ENCODE measurements around the gene SULT2A1.
"Not testable (repeated sequence)": the region's sequence is repeated elsewhere in the genome, so short reads cannot be mapped to it uniquely, and the experiment has no call there.

The SULT2A1 gene

DNA sequence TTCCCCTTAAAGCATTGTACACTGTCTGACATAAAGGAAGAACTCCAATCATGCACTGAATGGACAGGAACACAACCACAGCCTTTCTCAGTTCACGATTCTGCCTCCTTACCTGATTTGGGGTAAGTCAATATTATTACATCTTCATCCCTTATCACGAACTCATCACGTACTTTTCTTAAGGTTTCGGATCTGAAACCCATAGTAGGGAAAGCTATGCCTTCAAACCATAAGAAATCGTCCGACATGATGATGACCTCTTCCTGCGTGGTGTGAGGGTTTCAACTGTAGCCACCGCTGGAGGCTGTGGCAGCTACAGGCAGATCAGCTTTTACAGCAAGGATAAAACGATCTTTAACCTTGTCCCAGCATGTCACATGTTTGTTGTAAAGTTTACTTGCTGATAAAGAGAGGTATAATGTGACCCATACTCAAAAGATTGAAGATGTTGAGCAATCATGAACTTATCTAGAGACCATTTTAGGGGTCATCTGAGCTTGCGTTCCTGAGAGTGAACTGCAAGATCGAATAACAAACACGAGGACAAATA, at the start of gene SULT2A1:
TSS of gene SULT2A1 (minus strand) at position 306 of the 550 bp plus-strand sequence. CDS start at position 248, 58 bp downstream.
- DNase-seq = no peak

- DNase-seq = not testable (repeated sequence)
Measured at GRCh38 chr19:47928581-47928980, 42.5 kb upstream of the SULT2A1 start.

DNA sequence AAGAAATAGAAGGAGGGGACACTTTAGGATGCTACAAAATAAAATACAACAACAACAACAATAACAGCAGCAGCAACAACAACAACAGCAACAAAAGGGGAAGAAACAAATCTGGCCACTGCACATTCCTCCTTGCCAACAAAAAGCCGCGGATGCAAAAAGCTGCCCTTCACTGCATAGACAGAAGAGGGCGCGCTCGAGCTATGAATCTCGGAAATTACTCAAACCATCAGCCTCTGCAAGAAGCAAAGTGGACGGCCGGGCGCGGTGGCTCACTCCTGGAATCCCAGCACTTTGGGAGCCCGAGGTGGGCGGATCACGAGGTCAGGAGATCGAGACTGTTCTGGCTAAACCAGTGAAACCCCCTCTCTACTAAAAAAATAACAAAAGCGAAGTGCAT, 34.0 kb upstream of the SULT2A1 start:
- DNase-seq = not testable (repeated sequence)

GRCh38 chr19:47910191-47910590, 24.1 kb upstream of the SULT2A1 start:
- DNase-seq = not testable (repeated sequence)

GRCh38 chr19:47909350-47909749, 23.2 kb upstream of the SULT2A1 start:
- peak; percentile 77 for DNase-seq

- DNase-seq = no peak
Measured at GRCh38 chr19:47901370-47901769, 15.3 kb upstream of the SULT2A1 start.

GRCh38 chr19:47899335-47899734, 13.2 kb upstream of the SULT2A1 start:
- DNase-seq = no peak

DNA sequence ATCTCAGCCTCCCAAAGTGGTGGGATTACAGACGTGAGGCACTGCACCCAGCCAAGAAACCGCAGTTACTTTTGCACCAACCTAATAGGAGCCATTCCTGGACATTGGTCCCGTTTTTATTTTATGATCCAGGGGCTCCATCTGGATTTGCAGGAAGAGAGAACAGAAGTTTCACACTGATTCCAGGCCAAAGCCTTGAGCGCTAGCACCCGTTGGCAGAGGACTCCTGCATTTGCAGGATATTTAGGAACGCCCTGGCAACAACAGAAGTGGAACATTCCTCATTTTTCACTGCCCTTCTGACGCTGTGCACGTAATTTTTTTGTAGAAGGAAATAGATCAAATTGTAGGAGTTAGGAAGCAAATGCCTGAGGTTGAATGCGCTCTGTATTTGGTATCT, 11.7 kb upstream of the SULT2A1 start:
- DNase-seq = no peak

- no peak for DNase-seq
Measured at GRCh38 chr19:47896773-47897172, 10.7 kb upstream of the SULT2A1 start.

DNA sequence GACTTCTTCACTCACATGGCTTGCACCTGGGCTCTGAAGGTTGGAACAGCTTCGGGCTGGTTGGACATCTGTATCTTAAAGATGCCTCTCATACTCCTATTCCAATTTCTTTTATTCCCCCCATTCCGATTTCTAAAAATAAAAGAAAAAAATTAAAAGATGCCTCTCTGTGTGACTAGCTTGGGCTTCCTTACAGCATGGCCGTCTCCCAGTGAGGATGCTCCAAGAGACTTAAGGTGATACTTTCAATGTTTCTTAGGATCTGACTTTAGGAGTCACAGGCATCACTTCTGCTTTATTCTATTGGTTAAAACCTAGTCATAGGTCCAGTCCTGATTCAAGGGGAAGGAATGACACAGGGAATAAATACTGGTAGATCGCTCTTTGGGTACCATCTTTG, 9.9 kb upstream of the SULT2A1 start:
- no peak for DNase-seq

DNA sequence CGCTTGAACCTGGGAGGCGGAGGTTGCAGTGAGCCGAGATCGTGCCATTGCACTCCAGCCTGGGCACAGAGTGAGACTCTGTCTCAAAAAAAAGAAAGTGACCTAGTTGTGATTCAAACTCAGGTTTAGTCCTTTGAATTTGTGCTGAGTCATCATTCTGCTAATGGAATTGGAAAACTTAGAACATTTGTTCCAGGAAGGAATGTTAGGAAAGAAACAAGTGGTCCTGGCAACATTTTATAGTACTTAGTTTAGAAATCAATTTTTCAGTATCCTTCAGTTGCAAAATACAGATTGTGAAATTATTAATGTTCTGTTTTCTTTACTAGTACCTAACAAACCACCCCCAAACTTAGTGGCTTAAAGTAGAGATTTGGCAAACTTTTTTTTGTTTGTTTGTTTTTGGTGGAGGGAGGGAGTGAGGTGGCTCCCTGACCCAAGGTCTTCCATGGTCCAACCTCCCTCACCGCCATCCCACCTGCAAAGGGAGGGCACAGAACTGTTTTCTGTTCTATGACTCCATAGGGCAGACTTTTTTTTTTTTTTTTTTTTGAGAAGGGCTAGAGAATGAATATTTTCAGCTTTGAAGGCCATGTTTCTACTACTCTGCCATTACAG, 9.2 kb upstream of the SULT2A1 start:
- DNase-seq = no peak

DNA sequence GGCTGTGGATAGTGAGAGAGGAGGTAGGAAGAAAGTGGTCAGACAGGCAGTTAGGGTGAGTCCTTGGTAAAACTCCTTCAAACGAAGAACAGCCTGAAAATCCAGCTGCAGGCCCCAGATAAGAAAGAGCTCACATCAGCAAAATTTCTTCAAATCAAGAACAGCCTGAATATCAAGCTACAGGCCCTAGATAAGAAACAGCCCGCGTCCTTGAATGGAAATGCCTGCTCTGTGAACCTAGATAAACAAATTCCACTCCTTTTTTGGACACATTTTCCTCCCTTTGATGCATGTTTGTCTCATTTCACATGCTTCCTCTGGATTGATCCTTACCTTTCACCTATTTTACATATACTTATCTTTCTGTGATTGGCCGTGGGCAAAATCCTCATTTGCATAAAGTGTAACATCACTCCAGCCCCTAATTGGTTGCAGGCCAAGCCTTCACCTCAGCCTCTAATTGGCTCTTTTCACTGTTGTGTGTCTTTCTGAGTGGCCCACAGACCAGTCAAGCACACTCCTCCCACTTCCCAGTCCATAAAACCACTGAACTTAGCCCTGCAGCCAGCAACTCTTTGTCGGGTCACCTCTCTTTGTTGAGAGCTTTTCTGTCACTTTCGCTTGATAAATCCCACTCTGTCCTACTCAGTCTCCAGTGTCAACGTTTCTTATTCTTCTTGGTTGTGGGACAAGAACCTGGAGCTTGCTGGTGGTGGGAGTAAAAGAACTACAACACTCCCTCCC, 6.0 kb upstream of the SULT2A1 start:
- DNase-seq = no peak

- no peak for DNase-seq
Measured at GRCh38 chr19:47891622-47891922, 5.5 kb upstream of the SULT2A1 start.

GRCh38 chr19:47890865-47891621, 4.9 kb upstream of the SULT2A1 start:
- DNase-seq = no peak

- DNase-seq = no peak
Measured at GRCh38 chr19:47885067-47885463, 1.1 kb downstream of the SULT2A1 start.

GRCh38 chr19:47882890-47883289, 3.2 kb downstream of the SULT2A1 start:
- no peak for DNase-seq

DNA sequence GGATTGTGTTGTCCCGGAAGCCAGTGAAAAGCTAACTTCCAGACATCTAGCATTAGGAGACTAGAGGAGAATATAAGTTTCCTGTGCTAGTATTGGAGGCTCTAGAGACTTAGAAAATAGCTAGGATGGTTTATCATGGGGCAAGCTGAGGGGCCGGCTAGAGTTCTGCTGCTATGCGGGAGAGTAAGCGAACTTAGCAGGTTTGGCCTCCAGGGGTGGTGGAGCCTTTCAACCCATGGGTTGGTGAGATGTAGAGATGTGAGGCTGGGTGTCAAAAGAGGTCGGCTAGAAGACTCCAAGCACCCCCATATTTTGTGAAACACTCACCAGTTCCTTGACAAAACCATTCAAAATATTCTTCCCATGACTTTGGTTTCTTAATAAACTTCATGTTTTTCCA, 4.4 kb downstream of the SULT2A1 start:
- DNase-seq = no peak

- not testable (repeated sequence) for DNase-seq
Measured at GRCh38 chr19:47879385-47879784, 6.7 kb downstream of the SULT2A1 start.

- no peak for DNase-seq
Measured at GRCh38 chr19:47878906-47879305, 7.2 kb downstream of the SULT2A1 start.

- no peak for DNase-seq
Measured at GRCh38 chr19:47865166-47865565, 20.9 kb downstream of the SULT2A1 start.

GRCh38 chr19:47863514-47863936, 22.6 kb downstream of the SULT2A1 start:
- peak; percentile 85 for DNase-seq

- no peak for DNase-seq
Measured at GRCh38 chr19:47861630-47862029, 24.5 kb downstream of the SULT2A1 start.

DNA sequence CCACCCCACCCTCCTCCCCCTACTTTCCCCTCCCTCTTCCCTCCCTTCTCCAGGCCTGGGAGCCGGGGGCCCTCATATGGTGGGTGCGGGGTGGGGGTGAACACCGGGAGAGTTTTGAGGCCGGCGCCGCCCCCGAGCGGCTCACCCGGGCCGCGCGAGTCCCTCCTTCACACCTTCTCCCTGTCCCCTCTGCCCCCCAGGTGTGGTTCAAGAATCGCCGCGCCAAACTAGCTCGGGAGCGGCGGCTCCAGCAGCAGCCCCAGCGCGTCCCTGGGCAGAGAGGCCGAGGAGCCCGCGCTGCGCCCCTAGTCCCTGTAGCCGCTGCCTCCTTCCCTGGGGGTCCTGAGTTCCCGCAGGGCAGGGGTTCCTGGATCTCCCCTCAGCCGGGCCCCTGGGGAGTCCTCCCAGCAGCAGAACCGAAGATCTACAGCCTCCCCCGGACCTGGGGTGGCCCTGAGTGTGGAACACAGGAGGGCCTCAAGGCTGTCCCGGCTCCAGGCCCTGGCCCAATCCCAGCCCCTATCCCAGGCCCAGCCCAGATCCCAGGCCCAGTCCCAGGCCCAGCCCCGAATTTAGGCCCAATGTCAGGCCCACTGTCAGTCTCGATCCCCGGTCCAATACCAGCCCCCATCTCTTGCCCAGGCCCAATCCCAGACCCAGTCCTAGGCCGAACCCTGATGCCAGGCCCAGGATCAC, 25.4 kb downstream of the SULT2A1 start:
- no peak for DNase-seq

Data from activated naive CD4-positive, alpha-beta T cell treated with Interleukin-2 at 50 U/mL for 16 hours (primary cell).